Colonic mucosa (tissue), 4 donors: Measurements from ENCODE around the gene RAD51B. TPM values are rescaled to one million over a fixed set of nuclear protein-coding genes. Genes with fewer than 3 reads are reported as not detected.

Experiments used
- DNase-seq: peaks from one replicate; pipeline ENCODE4 v3.0.0-alpha.2; 2020
- H3K27ac ChIP-seq: fragments of 200-600 bp; one replicate; pipeline ENCODE4 v1.8.0; 2021
- H3K27me3 ChIP-seq: fragments of 200-600 bp; one replicate; pipeline ENCODE4 v1.8.0; 2021
- H3K36me3 ChIP-seq: fragments of 200-600 bp; one replicate; pipeline ENCODE4 v1.8.0; 2021
- H3K4me1 ChIP-seq: fragments of 200-600 bp; one replicate; pipeline ENCODE4 v1.8.0; 2021; ENCODE audit warnings: mild to moderate bottlenecking
- H3K4me3 ChIP-seq: fragments of 200-600 bp; one replicate; pipeline ENCODE4 v1.8.0; 2021
- H3K9ac ChIP-seq, 2 donors: one replicate each; pipeline ENCODE4 v1.7.0; 2013; ENCODE audit warnings: control low read depth in 2 of 2, low read depth in 2 of 2, low read length in 2 of 2
- H3K9me3 ChIP-seq: fragments of 200-600 bp; one replicate; pipeline ENCODE4 v1.8.0; 2021
- CTCF ChIP-seq: fragments of 200-600 bp; IDR thresholded peaks from one replicate; pipeline ENCODE4 v1.8.0; 2022; ENCODE audit warnings: antibody characterized with exemption, mild to moderate bottlenecking
- intact Hi-C: fragments of 100-400 bp; cut with DNase I; formaldehyde crosslinking; loops from one replicate; pipeline ENCODE4 v1.14.1; 2022
- total RNA-seq, 2 donors: library from RNA; stranded (reverse); fragmentation: NEBNext Ultra II Directional in 1 of 2; extraction: Animal tissue kit (Norgen Biotek cat#: 25700) in 1 of 2; gene quantifications; one replicate each; pipeline ENCODE4 v1.2.1, GENCODE V29; 2021
- donor health status: healthy.
- donor health status: DM: no; HTN: no; CAD: no.
- donor health status: DM: no; HTN: no; CAD: no.

RAD51B gene
- total RNA-seq, 2 donors from 2014 or later, result 12.7 to 22.0 TPM

- Histone ChIP-seq H3K4me1 (no peaks in the 10 kb centered on the region), H3K36me3 (no peaks in the 10 kb centered on the region), H3K9me3 (no peaks in the 10 kb centered on the region), H3K27ac (no peak overlapping the region), H3K9ac (no peak overlapping the region), H3K4me3 (no peak overlapping the region), H3K27me3 (no peaks in the 10 kb centered on the region)
- intact Hi-C loops, result no loop called here
- DNase-seq, result no peak
- no peak for TF ChIP-seq CTCF
These were observed 175.0 kb downstream of the RAD51B start for GRCh38 chr14:67994531-67994930.

- Histone ChIP-seq H3K4me3 (no peak overlapping the region), H3K27ac (no peak overlapping the region), H3K36me3 (no peaks in the 10 kb centered on the region), H3K27me3 (no peaks in the 10 kb centered on the region), H3K4me1 (no peaks in the 10 kb centered on the region), H3K9ac (no peak overlapping the region), H3K9me3 (no peaks in the 10 kb centered on the region)
- intact Hi-C loops, result no loop called here
- DNase-seq, result no peak
- no peak for TF ChIP-seq CTCF
These were observed 176.7 kb downstream of the RAD51B start for GRCh38 chr14:67996235-67996634.

GRCh38 chr14:67998834-67999233 lies 179.3 kb downstream of the RAD51B start:
- DNase-seq, result no peak
- no peak overlapping the region for H3K27ac ChIP-seq
- no peak overlapping the region for H3K4me3 ChIP-seq
- intact Hi-C loops, result no loop called here
- H3K36me3 ChIP-seq, result no peaks in the 10 kb centered on the region
- no peaks in the 10 kb centered on the region for H3K4me1 ChIP-seq
- no peak for TF ChIP-seq CTCF
- H3K9me3 ChIP-seq, result no peaks in the 10 kb centered on the region
- no peaks in the 10 kb centered on the region for H3K27me3 ChIP-seq
- H3K9ac ChIP-seq, result no peak overlapping the region

GRCh38 chr14:67999290-67999689 lies 179.7 kb downstream of the RAD51B start:
- Histone ChIP-seq H3K27ac (no peak overlapping the region), H3K4me1 (no peaks in the 10 kb centered on the region), H3K9me3 (no peaks in the 10 kb centered on the region), H3K9ac (no peak overlapping the region), H3K4me3 (no peak overlapping the region), H3K27me3 (no peaks in the 10 kb centered on the region), H3K36me3 (no peaks in the 10 kb centered on the region)
- intact Hi-C loops, result no loop called here
- TF ChIP-seq CTCF, result no peak
- no peak for DNase-seq

- no peak overlapping the region for H3K4me3 ChIP-seq
- H3K9me3 ChIP-seq, result no peaks in the 10 kb centered on the region
- H3K9ac ChIP-seq, result no peak overlapping the region
- no peak for TF ChIP-seq CTCF
- intact Hi-C loops, result no loop called here
- H3K27ac ChIP-seq, result no peak overlapping the region
- DNase-seq, result no peak
- H3K36me3 ChIP-seq, result no peaks in the 10 kb centered on the region
- no peaks in the 10 kb centered on the region for H3K27me3 ChIP-seq
- no peaks in the 10 kb centered on the region for H3K4me1 ChIP-seq
These were observed 180.3 kb downstream of the RAD51B start for GRCh38 chr14:67999705-68000384.
